NCI-H1105 (cell line): Measurements from ENCODE around the gene RPL41.
"Not testable (repeated sequence)": the region's sequence is repeated elsewhere in the genome, so short reads cannot be mapped to it uniquely, and the experiment has no call there.

ENCODE experiments used
- DNase-seq: peaks from one replicate; lab custom pipeline; 2025; lab: John Stamatoyannopoulos, UW

RPL41 gene

GRCh38 chr12:56103066-56103711 is 13.2 kb upstream of the RPL41 start:
- DNase-seq, result no peak

GRCh38 chr12:56103823-56104108 is 12.7 kb upstream of the RPL41 start:
- DNase-seq, result no peak

GRCh38 chr12:56104109-56104814 is 12.2 kb upstream of the RPL41 start, which contains the start of gene PA2G4:
TSS of gene PA2G4 (plus strand) at chr12:56104559. CDS start at chr12:56104738, 179 bp downstream.
- peak; percentile 92 for DNase-seq

GRCh38 chr12:56104815-56105608 is 11.4 kb upstream of the RPL41 start:
- no peak for DNase-seq

GRCh38 chr12:56105609-56105902 is 10.9 kb upstream of the RPL41 start:
- no peak for DNase-seq

- DNase-seq, result no peak
Observed at GRCh38 chr12:56107242-56107641, 9.2 kb upstream of the RPL41 start.

GRCh38 chr12:56110571-56110970 is 5.9 kb upstream of the RPL41 start:
- DNase-seq, result no peak

GRCh38 chr12:56114084-56114483 is 2.3 kb upstream of the RPL41 start:
- no peak for DNase-seq

- DNase-seq, result no peak
Observed at GRCh38 chr12:56115329-56115728, 1.1 kb upstream of the RPL41 start.

- DNase-seq, result not testable (repeated sequence)
Observed at GRCh38 chr12:56117082-56117706, 761 bp downstream of the RPL41 start.

- DNase-seq, result peak; percentile 94
Observed at GRCh38 chr12:56117778-56118687, 1.6 kb downstream of the RPL41 start, which contains the start of gene ZC3H10. TSS of gene ZC3H10 (plus strand) at chr12:56118266. CDS start at chr12:56120563, 2,297 bp downstream.

- no peak for DNase-seq
Observed at GRCh38 chr12:56118688-56119357, 2.4 kb downstream of the RPL41 start.

- peak; percentile 32 for DNase-seq
Observed at GRCh38 chr12:56119361-56119796, 2.9 kb downstream of the RPL41 start.

GRCh38 chr12:56120158-56120846 is 3.9 kb downstream of the RPL41 start:
- no peak for DNase-seq

- no peak for DNase-seq
Observed at GRCh38 chr12:56121204-56121870, 4.9 kb downstream of the RPL41 start.

- DNase-seq, result no peak
Observed at GRCh38 chr12:56122637-56123036, 6.2 kb downstream of the RPL41 start.

GRCh38 chr12:56124133-56124532 is 7.7 kb downstream of the RPL41 start:
- no peak for DNase-seq

- DNase-seq, result no peak
Observed at GRCh38 chr12:56126732-56127239, 10.4 kb downstream of the RPL41 start.

- DNase-seq, result no peak
Observed at GRCh38 chr12:56127485-56127887, 11.1 kb downstream of the RPL41 start.
